GM19468 (cell line): ENCODE data around the gene NDUFA7.
A peak's percentile ranks its signal among the peaks of the same experiment; 100 is the strongest.
"Not testable (repeated sequence)": the region's sequence is repeated elsewhere in the genome, so short reads cannot be mapped to it uniquely, and the experiment has no call there.

Source experiments
- ATAC-seq: cut with Tn5 transposase; IDR thresholded peaks from one replicate; pipeline ENCODE4 v1.9.1; 2021; ENCODE audit warnings: mild to moderate bottlenecking, moderate library complexity, moderate number of reproducible peaks; ENCODE audit not compliant: unreplicated experiment; ENCODE audit errors: extremely low read depth

NDUFA7 gene

DNA sequence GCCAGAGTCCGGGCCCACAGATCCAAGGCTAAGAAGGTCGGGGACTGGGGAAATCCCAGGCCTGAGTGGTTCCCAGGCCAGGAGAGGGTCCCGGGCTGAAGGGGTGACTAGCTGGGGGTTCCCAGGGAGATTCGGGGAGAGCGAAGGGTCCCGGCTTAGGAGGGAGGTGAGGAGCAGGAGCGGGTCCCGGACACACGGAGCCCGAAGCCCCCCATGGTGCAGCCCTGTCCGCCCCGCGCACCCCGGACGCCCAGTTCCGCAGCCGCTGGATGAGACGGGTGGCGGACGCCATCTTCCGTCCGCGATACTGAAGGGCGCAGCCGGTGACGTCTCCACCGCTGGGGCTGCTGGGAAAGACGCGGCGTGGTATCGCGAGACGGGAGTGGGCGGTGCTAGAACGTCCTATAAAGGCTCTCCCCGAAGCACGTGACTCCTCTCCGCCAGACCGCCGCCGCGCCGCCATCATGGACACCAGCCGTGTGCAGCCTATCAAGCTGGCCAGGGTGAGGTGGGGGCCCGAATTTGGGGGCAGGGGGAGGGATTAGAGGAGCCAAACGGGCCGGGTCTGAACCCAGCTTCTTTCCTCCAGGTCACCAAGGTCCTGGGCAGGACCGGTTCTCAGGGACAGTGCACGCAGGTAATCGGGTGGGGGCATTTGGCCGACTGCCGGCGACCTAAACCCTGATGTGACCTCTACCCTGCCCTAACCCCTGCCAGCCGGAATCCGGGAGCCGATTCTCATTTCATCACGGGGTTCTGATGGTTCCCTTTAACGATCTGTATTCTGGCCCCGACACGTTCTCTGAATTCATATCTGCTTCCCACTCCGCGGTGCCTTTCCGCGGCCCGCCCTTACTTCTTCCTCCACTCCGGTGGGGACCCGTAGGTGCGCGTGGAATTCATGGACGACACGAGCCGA, at the start of gene NDUFA7, which contains the start of gene RPS28:
NDUFA7 (minus strand) TSS at position 309 of the 919 bp plus-strand sequence; CDS start at position 292, 17 bp downstream.
RPS28 (plus strand) TSS at position 430 of the 919 bp plus-strand sequence; CDS start at position 465, 35 bp downstream.
- peak; percentile 53 for ATAC-seq

DNA sequence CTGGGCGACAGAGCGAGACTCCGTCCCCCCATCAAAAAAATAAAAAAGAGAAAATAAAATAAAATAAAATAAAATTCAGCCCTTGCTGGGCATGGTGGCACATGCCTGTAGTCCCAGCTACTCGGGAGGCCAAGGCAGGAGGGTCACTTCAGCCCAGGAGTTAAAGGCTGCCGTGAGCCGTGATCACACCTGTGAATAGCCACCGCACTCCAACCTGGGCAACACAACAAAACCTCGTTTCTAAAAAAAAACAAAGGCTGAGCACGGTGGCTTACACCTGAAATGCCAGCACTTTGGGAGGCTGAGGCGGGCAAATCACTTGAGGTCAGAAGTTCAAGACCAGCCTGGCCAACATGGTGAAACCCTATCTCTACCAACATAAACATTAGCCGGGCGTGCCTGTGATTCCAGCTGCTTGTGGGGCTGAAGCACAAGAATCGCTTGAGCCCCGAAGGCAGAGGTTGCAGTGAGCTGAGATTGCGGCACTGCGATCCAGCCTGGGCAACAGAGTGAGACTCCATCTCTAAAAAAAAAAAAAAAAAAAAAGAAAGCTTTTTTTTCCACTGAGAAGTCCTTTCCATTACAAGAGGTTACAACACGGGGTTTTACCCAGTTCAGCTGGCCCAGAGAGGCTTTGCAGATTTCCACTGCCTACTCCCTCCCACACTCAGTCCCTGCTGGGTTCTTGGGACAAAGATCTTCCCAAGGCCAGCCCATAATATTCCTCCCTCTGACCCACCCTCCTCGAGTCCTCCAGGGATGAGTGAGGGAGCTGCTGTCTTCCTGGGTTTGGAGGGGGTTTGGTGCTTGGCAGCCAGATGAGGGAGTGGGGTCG, 49.2 kb upstream of the NDUFA7 start:
- ATAC-seq: no peak

DNA sequence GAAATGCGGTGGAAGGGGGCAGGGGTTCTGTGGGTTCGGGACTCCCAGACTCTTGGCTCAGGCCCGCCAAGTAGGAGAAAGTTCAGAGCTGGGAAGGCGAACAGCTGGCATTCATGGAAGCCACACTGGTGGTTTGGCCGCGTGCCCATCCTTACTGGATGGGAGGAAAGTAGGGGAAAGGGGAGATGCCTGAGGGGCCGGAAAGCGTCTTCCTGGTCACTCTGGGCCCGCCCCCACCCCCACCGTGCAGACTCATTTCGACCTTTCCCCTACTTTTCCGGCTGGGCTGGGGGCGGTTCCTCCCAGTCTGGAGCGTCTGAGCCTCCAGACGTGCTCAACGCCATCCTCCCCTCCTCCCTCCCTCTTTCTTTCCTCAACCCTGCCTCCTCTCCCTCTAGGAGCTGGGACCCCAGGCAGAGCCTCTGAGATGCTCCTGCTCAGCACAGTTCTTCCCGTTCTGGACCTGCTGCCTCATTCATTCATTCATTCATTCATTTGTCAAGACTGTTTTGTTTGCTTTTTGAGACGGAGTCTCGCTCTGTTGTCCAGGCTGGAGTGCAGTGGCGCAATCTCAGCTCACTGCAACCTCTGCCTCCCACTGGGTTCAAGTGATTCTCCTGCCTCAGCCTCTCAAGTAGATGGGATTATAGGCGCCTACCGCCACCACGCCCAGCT, 46.3 kb upstream of the NDUFA7 start:
- no peak for ATAC-seq

DNA sequence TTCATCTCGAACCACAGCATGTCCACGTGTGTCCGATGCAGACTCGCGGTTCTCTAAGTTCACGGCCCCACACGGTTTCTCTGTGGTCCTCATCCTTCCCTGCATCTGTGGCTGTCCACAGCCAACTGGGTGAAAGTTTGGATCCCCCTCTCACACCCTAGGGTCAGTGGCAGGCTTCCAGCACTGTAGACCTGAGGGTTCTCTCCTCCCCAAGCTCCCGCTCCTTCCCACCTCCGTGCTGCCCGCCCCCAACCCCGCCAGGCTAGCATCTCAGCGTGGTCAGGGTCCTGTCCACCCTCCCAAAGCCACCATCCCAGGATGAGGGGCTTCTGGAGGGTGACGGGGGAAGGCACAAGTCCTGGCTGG, 45.8 kb upstream of the NDUFA7 start:
- no peak for ATAC-seq

DNA sequence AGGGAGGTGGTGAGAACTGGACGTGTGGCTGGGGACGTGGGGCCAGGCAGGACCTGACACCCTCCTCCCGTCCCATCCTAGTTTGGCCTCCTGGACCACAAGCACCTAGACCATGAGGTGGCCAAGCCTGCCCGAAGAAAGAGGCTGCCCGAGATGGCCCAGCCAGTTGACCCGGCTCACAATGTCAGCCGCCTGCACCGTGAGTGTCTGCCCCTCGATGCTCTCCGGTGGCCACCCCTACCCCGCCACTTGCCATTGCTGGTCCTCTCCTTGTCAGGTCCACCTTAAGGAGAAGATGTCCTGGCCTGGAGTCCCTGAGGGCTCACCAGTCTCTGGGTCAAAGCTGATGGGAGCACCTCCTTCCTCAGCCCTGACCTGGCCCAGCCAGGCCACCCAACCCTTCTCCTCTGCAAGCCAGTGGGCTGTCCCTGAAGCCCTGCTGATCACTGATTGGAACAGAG, 45.0 kb upstream of the NDUFA7 start:
- no peak for ATAC-seq

DNA sequence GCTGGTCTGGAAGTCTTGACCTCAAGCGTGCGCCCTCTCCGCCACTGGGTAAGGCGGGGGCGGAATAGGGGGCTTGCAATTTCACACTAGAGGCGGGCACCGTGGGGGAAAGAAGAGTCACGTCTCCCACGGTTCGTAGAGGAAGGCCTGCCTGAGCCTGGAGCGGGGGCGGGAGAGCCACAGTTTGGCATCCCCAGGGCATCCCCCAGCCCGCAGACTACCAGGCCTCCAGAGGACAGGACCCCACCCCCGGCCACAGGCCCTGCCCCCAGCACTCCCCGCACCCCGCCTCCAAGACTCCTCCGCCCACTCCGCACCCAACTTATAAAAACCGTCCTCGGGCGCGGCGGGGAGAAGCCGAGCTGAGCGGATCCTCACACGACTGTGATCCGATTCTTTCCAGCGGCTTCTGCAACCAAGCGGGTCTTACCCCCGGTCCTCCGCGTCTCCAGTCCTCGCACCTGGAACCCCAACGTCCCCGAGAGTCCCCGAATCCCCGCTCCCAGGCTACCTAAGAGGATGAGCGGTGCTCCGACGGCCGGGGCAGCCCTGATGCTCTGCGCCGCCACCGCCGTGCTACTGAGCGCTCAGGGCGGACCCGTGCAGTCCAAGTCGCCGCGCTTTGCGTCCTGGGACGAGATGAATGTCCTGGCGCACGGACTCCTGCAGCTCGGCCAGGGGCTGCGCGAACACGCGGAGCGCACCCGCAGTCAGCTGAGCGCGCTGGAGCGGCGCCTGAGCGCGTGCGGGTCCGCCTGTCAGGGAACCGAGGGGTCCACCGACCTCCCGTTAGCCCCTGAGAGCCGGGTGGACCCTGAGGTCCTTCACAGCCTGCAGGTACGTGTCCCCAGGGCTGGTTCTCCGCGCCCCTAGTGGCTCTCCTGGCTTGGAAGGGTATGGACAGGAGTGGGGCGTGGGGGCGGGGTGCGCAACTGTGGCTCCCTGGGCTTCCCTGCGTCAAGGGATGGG, 42.9 kb upstream of the NDUFA7 start, which contains the start of gene ANGPTL4:
ANGPTL4 (plus strand) TSS at position 353 of the 969 bp plus-strand sequence; CDS start at position 520, 167 bp downstream.
- no peak for ATAC-seq

DNA sequence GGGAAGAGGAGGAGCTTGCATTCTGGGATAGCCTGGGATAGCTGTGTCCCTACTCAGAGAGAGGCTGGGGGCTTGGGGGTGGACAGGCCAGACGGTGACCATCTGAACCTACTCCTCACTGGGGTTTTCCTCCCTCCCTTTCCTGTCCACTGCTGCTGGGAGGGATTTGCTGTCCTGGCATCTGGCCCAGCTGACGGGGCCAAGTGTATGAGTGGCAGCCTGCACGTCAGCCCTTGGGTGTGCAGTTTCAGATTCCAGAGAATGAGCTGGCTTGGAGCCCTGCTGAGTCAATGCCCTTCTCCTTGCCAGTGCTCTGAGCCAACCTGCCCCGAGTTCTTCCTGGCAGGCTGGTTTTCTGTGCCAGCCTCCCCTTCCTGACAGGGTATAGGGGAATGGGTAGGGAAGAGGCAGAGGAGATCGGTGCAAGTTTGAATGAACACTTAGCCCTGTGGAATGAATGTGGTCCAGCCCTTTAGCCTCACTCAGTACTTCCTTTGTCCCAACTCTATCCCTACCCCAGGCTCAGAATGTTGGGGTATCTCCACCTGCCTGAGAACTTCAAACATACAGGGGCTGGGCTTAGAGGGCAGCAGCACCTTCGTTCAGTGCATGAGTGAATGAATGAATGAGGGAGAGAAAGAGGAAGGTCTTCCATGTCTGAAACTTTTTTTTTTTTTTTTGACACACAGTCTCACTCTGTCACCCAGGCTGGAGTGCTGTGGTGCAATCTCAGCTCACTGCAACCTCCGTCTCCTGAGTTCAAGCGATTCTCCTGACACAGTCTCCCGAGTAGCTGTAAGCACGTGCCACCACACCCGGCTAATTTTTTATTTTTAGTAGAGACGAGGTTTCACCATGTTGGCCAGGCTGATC, 41.0 kb upstream of the NDUFA7 start:
- ATAC-seq: no peak

DNA sequence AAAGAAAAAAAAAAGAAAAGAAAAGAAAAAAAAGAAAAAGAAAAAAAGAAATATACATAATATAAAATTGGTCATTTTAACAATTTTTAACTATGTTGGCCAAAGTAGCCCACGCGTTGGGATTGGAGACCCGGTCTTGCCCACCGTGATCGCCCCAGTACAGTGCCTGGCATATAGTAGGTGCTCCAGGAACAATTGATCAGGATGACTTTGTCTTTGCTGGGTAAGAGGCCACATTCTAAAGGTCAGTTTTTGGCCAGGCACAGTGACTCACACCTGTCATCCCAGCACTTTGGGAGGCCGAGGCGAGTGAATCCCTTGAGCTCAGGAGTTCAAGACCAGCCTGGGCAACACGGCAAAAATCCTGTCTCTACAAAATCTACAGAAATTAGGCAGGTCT, 39.0 kb upstream of the NDUFA7 start:
- ATAC-seq: no peak

DNA sequence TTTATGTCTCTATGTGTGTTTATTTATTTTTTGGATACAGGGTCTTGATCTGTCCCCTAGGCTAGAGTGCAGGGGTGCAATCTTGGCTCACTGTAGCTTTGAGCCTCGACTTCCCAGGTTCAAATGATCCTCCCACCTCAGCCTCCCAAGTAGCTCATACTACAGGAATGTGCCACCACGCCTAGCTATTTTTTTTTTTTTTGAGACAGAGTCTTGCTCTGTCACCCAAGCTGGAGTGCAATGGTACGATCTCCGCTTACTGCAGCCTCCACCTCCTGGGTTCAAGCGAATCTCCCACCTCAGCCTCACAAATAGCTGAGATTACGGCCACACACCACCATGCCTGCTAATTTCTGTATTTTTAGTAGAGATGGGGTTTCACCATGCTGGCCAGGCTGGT, 37.8 kb upstream of the NDUFA7 start:
- no peak for ATAC-seq

DNA sequence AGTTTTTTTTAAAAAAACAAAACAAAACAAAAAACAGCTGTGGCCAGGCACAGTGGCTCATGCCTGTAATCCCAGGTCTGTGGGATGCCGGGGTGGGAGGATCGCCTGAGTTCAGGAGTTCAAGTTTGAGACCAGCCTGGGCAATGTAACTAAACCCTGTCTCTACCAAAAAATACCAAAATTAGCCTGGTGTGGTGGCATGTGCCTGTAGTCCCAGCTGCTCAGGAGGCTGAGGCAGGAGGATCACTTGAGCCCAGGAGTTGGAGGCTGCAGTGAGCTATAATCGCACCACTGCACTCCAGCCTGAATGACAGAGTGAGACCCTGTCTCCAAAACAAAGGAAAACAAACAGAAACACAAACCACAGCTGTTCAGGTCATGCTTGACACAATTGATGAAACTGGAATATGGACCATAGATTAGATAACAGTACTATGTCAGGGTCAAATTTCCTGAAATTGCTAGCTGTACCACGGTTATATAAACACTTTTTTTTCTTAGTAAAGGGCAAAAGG, 35.9 kb upstream of the NDUFA7 start:
- no peak for ATAC-seq

DNA sequence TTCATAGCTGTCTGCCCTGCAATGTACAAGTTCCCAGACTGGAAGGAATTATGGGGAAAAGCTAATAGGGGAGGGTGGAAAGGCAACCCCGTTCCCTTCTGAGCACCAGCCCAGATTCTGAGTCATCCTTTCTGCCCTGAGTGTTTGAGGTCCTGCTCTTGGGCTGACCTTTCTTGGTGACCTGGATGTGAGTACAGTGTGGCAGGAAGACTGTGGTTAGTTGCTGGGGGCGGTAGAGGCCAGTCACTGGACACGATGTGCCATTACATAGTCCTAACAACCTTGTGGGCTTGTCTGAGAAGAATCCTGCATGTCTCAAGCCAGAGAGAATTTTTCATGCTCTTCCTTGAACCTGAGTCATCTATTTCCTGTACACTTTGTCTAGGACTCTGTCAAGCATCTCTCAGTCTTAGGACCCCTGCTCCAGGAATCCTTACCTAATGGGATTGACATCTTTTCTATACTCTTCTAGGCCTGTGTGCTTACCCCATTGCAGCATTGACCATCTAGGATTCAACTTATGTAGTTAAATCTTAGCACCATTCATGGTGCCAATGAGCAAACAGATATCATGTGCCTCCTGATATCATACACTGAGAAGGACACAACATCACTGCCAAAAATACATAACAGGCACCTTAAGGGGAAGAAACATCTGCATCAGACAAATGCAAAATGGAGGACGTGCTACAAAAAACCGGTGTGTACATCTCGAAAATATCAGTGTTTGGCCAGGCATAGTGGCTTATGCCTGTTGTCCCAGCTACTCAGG, 34.6 kb upstream of the NDUFA7 start:
- no peak for ATAC-seq

DNA sequence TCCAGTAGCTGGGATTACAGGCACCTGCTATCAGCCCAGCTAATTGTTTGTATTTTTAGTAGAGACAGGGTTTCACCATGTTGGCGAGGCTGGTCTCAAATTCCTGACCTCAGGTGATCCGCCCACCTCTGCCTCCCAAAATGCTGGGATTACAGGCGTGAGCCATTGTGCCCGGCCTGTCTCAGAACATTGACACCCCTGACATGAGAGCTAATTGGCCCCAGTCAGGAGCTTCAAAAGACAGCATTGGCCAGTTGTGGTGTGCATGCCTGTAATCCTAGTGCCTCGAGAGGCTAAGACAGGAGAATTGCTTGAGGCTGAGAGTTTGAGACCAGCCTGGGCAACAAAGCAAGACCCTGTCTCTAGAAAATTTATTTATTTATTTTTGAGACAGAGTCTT, 31.7 kb upstream of the NDUFA7 start:
- ATAC-seq: not testable (repeated sequence)

DNA sequence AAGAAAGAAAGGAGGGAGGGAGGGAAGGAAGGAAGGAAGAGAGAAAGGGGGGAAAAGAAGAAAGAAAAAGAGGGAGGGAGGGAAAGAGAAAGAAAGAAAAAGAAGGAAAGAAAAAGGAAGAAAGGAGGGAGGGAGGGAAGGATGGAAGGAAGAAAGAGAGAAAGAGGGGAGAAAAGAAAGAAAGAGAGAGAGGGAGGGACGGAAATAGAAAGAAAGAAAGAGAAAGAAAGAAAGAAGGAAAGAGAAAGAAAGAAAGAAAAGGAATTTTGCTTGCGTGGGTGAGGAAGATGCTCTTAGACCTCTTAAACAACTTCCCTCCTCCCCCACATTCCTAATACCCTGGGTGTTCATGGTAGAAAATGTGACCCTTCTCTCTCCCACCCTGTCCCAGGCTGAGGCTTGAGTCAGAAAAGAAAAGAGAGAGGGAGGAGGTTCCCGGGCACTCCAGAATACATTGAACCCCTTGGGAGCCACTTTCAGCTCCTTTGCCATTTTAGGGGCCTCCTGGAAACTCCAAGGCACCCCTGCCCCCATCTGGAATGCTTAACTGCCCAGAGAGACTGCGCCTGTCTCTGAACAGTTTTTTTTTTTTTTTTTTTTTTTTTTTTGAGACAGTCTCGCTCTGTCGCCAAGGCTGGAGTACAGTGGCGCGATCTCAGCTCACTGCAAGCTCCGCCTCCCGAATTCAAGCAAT, 31.1 kb upstream of the NDUFA7 start:
- ATAC-seq: no peak

DNA sequence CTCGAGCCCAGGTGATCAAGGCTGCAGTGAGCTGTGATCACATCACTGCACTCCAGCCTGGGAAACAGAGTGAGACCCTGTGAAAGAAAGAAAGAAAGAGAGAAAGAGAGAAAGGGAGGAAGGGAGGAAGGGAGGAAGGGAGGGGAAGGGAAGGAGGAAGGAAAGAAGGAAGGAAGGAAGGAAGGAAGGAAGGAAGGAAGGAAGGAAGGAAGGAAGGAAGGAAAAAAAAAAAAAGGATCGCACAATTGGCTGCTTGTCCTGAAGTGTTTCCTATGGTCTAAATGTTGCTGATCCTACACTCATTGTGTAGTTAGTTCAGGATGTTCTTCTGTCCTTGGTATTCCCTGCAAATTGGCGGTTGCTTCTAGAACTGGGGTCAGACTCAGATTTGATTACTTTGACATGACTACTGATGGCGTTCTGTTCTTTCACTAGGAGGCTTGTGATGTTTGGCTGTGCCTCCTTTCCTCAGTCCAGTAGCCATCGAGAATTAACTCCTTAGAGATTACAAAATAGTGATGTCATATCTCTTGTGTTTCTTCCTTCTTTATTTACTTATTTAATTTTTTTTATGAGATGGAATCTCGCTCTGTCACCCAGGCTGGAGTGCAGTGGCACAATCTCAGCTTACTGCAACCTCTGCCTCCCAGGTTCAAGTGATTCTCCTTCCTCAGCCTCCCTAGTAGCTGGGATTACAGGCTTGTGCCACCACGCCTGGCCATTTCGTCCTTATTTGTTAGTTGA, 28.6 kb upstream of the NDUFA7 start:
- ATAC-seq: not testable (repeated sequence)

DNA sequence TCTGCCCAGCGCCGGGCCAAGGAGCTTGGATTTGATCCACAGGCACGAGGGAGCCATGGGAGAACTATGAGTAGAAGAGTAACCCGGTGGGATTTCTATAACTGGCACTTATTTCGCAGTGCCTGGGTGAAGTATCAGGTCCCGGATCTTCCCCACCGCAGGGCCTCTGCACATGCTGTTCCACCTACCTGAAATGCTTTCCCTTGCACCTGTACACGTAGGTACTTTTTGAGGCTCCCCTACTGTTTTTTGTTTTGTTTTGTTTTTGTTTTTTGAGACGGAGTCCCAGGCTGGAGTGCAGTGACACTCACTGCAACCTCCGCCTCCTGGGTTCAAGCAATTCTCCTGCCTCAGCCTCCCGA, 22.3 kb upstream of the NDUFA7 start:
- ATAC-seq: no peak
